Peyer's patch (tissue), 4 donors: ENCODE results near the gene SERPINH1. TPM values are rescaled to one million over a fixed set of nuclear protein-coding genes. Genes with fewer than 3 reads are reported as not detected.

Experiments used
- DNase-seq, 3 donors: peaks; one replicate each; pipeline ENCODE4 v3.0.0-alpha.2; 2017 to 2019
- H3K27ac ChIP-seq, 4 donors: fragments of 200-600 bp; sonication (generic); one replicate each; pipeline ENCODE4 v1.5.1; 2016 to 2019
- H3K27me3 ChIP-seq, 2 donors: fragments of 200-600 bp; sonication (generic); one replicate each; pipeline ENCODE4 v1.5.1; 2019
- H3K36me3 ChIP-seq, 3 donors: fragments of 200-600 bp; sonication (generic); one replicate each; pipeline ENCODE4 v1.5.1; 2016 to 2019
- H3K4me1 ChIP-seq, 4 donors: fragments of 200-600 bp; sonication (generic); one replicate each; pipeline ENCODE4 v1.5.1; 2016 to 2019
- H3K4me3 ChIP-seq, 4 donors: fragments of 200-600 bp; sonication (generic); 1 replicate in 3 of 4; 2 replicates in 1 of 4; pipeline ENCODE4 v1.5.1; 2016 to 2019; ENCODE audit warnings: mild to moderate bottlenecking in 1 of 4
- H3K9me3 ChIP-seq, 4 donors: fragments of 200-600 bp; sonication (generic); one replicate each; pipeline ENCODE4 v1.5.1; 2016 to 2019; ENCODE audit warnings: mild to moderate bottlenecking in 1 of 4
- CTCF ChIP-seq, 6 experiments: fragments of 450-650 bp in 4 of 6; fragments of 200-600 bp in 2 of 6; sonication (generic) in 1 of 6; IDR thresholded peaks; one replicate each; pipeline ENCODE4 v1.5.1; 2017 to 2019; ENCODE audit warnings: antibody characterized with exemption in 6 of 6, mild to moderate bottlenecking in 3 of 6, moderate library complexity in 1 of 6
- POLR2A ChIP-seq, 2 donors: fragments of 450-650 bp; IDR thresholded peaks; one replicate each; pipeline ENCODE4 v1.5.1; 2017; ENCODE audit warnings: antibody characterized with exemption in 2 of 2, mild to moderate bottlenecking in 2 of 2, moderate library complexity in 2 of 2
- total RNA-seq, 4 donors: library from RNA; depleted of rRNA; stranded (reverse); fragments of >200 nt; gene quantifications; one replicate each; pipeline ENCODE4 v1.1.0, GENCODE V29; 2016

Gene SERPINH1
- 10 to 100 TPM; 35.4 to 50.9 (median 43.4) TPM for total RNA-seq

GRCh38 chr11:75562048-75562835, at the start of gene SERPINH1:
Gene SERPINH1 (plus strand): TSS chr11:75562253. CDS start chr11:75566350, 4,097 bp downstream.
- peak within 1 kb of the TSS; percentile 87 to 97 (median 94) for H3K27ac ChIP-seq
- H3K4me3 ChIP-seq = peak within 1 kb of the TSS; percentile 72 to 76 (median 74)
- DNase-seq = peak; percentile 69 to 92 (median 86)
- H3K36me3 ChIP-seq = peaks cover 0 to 8% (median 0%) of the 10 kb centered on the region in 3 donors
- no peaks in the 10 kb centered on the region for H3K9me3 ChIP-seq
- H3K27me3 ChIP-seq = no peaks in the 10 kb centered on the region
- peaks cover 0 to 73% (median 8%) of the 10 kb centered on the region in 4 donors for H3K4me1 ChIP-seq
- TF ChIP-seq POLR2A (IDR thresholded peaks at IDR 0.05) (peak; percentile 70 to 88), CTCF (IDR thresholded peaks at IDR 0.05) (no peak)

GRCh38 chr11:75513250-75513649, 48.8 kb upstream of the SERPINH1 start:
- Histone ChIP-seq H3K9me3 (no peaks in the 10 kb centered on the region), H3K27ac (no peak overlapping the region), H3K4me3 (no peak overlapping the region), H3K27me3 (no peaks in the 10 kb centered on the region), H3K36me3 (no peaks in the 10 kb centered on the region), H3K4me1 (peaks cover 0 to 8% (median 4%) of the 10 kb centered on the region in 4 donors)
- TF ChIP-seq POLR2A (IDR thresholded peaks at IDR 0.05) (no peak), CTCF (IDR thresholded peaks at IDR 0.05) (no peak)
- no peak for DNase-seq

- Histone ChIP-seq H3K27ac (no peak overlapping the region), H3K4me1 (no peaks in the 10 kb centered on the region), H3K36me3 (no peaks in the 10 kb centered on the region), H3K27me3 (no peaks in the 10 kb centered on the region), H3K4me3 (no peak overlapping the region), H3K9me3 (no peaks in the 10 kb centered on the region)
- no peak for DNase-seq
- TF ChIP-seq CTCF (IDR thresholded peaks at IDR 0.05) = no peak
- TF ChIP-seq POLR2A (IDR thresholded peaks at IDR 0.05) = no peak
These were observed 47.5 kb upstream of the SERPINH1 start for GRCh38 chr11:75514596-75514995.

- H3K27ac ChIP-seq = no peak overlapping the region
- no peak overlapping the region for H3K4me3 ChIP-seq
- no peak for TF ChIP-seq POLR2A (IDR thresholded peaks at IDR 0.05)
- TF ChIP-seq CTCF (IDR thresholded peaks at IDR 0.05) = no peak
- H3K4me1 ChIP-seq = no peaks in the 10 kb centered on the region
- H3K36me3 ChIP-seq = no peaks in the 10 kb centered on the region
- no peaks in the 10 kb centered on the region for H3K27me3 ChIP-seq
- DNase-seq = no peak
- no peaks in the 10 kb centered on the region for H3K9me3 ChIP-seq
These were observed 45.9 kb upstream of the SERPINH1 start for GRCh38 chr11:75516140-75516539.

GRCh38 chr11:75516886-75517285, 45.2 kb upstream of the SERPINH1 start:
- Histone ChIP-seq H3K4me1 (no peaks in the 10 kb centered on the region), H3K4me3 (peak overlapping the region in 1 of 4 donors; percentile 6), H3K27me3 (no peaks in the 10 kb centered on the region), H3K27ac (peak overlapping the region in 1 of 4 donors; percentile 42), H3K36me3 (no peaks in the 10 kb centered on the region), H3K9me3 (no peaks in the 10 kb centered on the region)
- TF ChIP-seq POLR2A (IDR thresholded peaks at IDR 0.05) (no peak), CTCF (IDR thresholded peaks at IDR 0.05) (no peak)
- DNase-seq = no peak
